GM18498 (cell line): ENCODE results near the gene ATOH8.

ENCODE experiments used
- ATAC-seq: cut with Tn5 transposase; IDR thresholded peaks from one replicate; pipeline ENCODE4 v1.9.1; 2021; ENCODE audit warnings: mild to moderate bottlenecking, moderate library complexity; ENCODE audit not compliant: unreplicated experiment

ATOH8 gene

GRCh38 chr2:85718885-85719492 lies 34.8 kb upstream of the ATOH8 start:
- ATAC-seq, result no peak

GRCh38 chr2:85719609-85720240 lies 34.1 kb upstream of the ATOH8 start:
- ATAC-seq, result no peak

- ATAC-seq, result no peak
These were observed 33.3 kb upstream of the ATOH8 start for GRCh38 chr2:85720533-85720932.

- ATAC-seq, result no peak
These were observed 32.1 kb upstream of the ATOH8 start for GRCh38 chr2:85721641-85722040.

- no peak for ATAC-seq
These were observed 31.3 kb upstream of the ATOH8 start for GRCh38 chr2:85722519-85722918.

GRCh38 chr2:85723707-85724360 lies 30.0 kb upstream of the ATOH8 start:
- ATAC-seq, result no peak

GRCh38 chr2:85724731-85725181 lies 29.0 kb upstream of the ATOH8 start:
- no peak for ATAC-seq

GRCh38 chr2:85725451-85725850 lies 28.3 kb upstream of the ATOH8 start:
- no peak for ATAC-seq

- ATAC-seq, result no peak
These were observed 26.0 kb upstream of the ATOH8 start for GRCh38 chr2:85727798-85728197.

- no peak for ATAC-seq
These were observed 25.4 kb upstream of the ATOH8 start for GRCh38 chr2:85728342-85728741.

GRCh38 chr2:85728883-85729824 lies 24.6 kb upstream of the ATOH8 start:
- ATAC-seq, result peak; percentile 74

GRCh38 chr2:85729825-85730510 lies 23.8 kb upstream of the ATOH8 start:
- ATAC-seq, result no peak

- ATAC-seq, result no peak
These were observed 23.0 kb upstream of the ATOH8 start for GRCh38 chr2:85730686-85731230.

- no peak for ATAC-seq
These were observed 22.2 kb upstream of the ATOH8 start for GRCh38 chr2:85731606-85732005.

- ATAC-seq, result no peak
These were observed 21.2 kb upstream of the ATOH8 start for GRCh38 chr2:85732467-85733120.

- no peak for ATAC-seq
These were observed 20.4 kb upstream of the ATOH8 start for GRCh38 chr2:85733121-85733960.

GRCh38 chr2:85734015-85734414 lies 19.8 kb upstream of the ATOH8 start:
- ATAC-seq, result no peak

- ATAC-seq, result no peak
These were observed 18.7 kb upstream of the ATOH8 start for GRCh38 chr2:85734942-85735608.
